D721Med (cell line): ENCODE results near the gene MSI2.
A peak's percentile ranks its signal among the peaks of the same experiment; 100 is the strongest.

ENCODE experiments used
- DNase-seq: peaks from one replicate; pipeline ENCODE4 v3.0.0; 2011; ENCODE audit warnings: low spot score; ENCODE audit not compliant: insufficient read length
- FAIRE-seq: peaks from 2 replicates; lab custom pipeline; 2011; peaks lifted over from hg19 to GRCh38; lab: Jason Lieb, UNC
- CTCF ChIP-seq: IDR thresholded peaks from 2 replicates; pipeline ENCODE4 v1.5.1; 2012; ENCODE audit warnings: mild to moderate bottlenecking, control low read depth; ENCODE audit not compliant: insufficient read depth; ENCODE audit errors: missing control alignments

MSI2 gene

GRCh38 chr17:57505841-57506773, 249.8 kb downstream of the MSI2 start:
- DNase-seq (no peak), FAIRE-seq (no peak)
- no peak for TF ChIP-seq CTCF

GRCh38 chr17:57506774-57507127, 250.4 kb downstream of the MSI2 start:
- DNase-seq = no peak
- no peak for TF ChIP-seq CTCF
- FAIRE-seq = no peak

- no peak for DNase-seq
- FAIRE-seq = no peak
- TF ChIP-seq CTCF = no peak
Measured at GRCh38 chr17:57507828-57508227, 251.5 kb downstream of the MSI2 start.

GRCh38 chr17:57508671-57509070, 252.3 kb downstream of the MSI2 start:
- TF ChIP-seq CTCF = no peak
- DNase-seq (no peak), FAIRE-seq (no peak)

GRCh38 chr17:57511475-57512123, 255.3 kb downstream of the MSI2 start:
- no peak for TF ChIP-seq CTCF
- FAIRE-seq = no peak
- no peak for DNase-seq

GRCh38 chr17:57512258-57512657, 255.9 kb downstream of the MSI2 start:
- no peak for TF ChIP-seq CTCF
- FAIRE-seq (no peak), DNase-seq (peak; percentile 49)

- DNase-seq (no peak), FAIRE-seq (no peak)
- no peak for TF ChIP-seq CTCF
Measured at GRCh38 chr17:57512691-57513090, 256.4 kb downstream of the MSI2 start.
